Colon (tissue), 2 donors: ENCODE measurements around the gene METTL13.

ENCODE experiments used
- FAIRE-seq: peaks from 2 replicates; lab custom pipeline; 2012; peaks lifted over from hg19 to GRCh38; lab: Jason Lieb, UNC
- donor health status: control.
- donor health status: control.

Gene METTL13

DNA sequence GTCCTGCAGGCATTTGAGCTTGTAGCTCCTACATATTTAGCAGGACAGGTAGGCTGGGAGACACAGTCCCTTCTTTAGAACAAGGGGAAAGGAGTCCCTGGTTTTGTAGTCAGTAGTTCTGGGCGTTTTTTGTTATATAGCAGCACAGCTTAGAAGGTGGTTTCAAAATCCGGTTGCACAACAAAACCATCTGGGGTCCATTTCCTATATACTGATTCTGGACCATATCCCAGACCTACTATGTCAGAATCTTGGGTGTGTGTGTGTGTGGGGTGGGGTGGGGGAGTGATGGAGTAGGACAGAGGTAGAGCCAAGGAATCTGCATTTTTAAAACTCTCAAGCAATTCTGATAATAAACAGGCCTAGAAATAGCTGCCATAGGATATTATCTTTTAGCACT is 21.6 kb downstream of the METTL13 start:
- FAIRE-seq = no peak

DNA sequence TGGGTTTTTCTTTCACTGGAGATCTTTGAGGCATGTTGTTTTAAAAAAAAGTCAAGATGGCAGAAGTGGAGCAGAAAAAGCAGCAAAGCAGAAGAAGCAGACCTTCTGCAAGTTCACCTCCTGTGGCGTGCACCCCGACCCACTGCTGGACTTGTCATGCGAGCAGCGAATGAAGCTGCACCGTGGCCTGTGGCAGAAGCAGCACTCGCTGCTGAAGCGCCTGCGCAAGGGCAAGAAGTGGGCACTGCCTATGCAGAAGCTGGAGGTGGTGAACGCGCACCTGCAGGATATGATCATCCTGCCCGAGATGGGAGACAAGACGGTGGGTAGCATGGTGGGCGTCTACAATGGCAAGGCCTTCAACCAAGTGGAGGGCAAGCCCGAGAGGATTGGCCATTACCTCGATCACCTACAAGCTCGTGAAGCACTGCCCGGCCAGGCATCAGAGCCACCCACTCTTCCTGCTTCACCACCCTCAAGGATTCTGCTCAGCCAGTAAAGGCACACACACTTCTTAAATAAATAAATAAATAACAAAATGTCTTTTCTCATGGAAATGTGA is 22.1 kb downstream of the METTL13 start:
- no peak for FAIRE-seq

DNA sequence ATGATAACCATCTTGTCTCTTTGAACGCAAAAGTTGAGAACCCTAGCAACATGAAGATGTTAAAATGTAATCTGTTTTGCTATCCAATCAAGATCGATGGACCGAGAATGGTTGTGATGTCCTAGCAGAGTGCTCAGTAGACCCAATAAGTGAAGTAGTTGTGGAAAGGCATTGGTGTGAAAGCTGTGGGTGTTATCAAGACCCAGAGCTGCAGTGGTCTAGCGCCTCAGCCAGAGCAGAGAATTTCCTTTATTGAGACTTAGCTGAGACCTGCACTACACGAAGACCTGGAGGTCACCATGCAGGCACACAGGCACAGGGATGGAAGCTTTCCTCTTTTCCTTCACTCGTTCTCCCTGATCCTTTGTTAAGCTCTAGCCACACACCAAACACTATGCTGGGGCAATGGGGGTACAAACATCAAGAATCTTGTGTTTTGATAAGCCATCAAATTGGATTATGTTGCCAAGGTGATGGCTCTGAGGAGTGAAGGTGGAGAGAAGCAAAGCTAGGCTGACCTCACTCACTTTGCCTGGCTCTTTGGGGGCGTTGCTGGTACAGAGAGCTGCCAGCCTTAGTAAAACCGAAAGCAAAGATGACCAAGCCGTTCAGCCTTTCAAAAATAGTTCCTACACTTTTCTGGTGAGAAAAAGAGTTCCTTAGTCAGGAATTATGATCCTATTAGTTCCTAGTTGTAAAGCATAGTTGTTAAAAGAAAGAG is 24.1 kb downstream of the METTL13 start:
- FAIRE-seq = no peak

DNA sequence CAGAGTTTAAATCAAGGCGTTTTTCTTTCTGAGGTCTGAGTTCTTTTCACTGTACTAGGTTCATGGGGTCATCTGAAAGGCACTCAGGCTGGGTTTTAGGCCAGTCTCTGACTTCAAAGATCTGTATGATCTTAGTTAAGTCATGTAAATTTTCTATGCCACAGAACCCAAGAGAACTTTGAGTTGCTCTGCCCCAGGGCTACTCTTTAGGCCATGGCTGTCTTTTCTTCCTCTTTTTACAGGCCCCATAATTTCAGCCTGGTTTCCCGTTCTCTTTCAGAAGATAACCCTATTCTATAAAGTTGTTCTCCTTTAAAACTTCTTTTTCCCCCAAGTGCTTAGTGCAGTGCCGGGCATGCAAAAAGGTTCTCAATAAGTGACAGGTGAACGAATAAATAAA is 26.1 kb downstream of the METTL13 start:
- no peak for FAIRE-seq

DNA sequence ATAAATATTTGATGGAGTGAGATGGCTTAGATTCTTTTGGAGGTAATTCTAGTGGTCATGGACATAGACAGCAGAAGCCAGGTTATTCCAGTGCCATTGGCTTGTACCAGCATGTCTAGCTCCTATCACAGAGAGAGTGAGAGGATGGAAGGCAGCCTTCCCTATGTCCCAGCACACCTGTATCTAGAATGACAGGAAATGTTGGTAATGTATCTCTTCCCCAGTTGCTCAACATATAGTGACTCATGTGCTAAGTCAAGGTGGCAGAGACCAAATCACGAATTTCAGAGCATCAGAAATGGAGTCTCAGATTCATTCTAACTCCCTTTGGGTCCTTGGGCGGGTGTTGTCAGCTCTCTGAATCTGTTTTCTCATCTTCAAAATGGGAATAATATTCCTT is 28.4 kb downstream of the METTL13 start:
- FAIRE-seq = no peak

DNA sequence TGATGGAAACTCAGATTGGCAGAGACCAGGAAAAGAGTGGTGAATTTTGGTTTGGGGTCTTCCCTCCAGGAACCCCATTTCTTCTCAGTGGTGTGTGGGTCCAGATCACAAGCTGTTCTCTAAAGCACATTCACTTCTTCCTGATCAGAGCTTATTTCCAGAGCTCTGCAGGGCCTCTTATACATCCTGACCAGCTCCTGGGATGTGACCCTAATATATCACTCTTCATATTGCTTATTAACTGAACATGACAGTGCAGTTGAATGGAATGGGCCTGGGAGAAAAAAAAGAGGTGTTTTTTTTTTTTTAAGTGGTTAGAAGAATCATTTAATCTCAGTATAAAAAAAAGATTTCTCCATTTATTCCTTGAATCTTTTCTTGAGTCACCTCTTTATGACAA is 30.2 kb downstream of the METTL13 start:
- FAIRE-seq = no peak

DNA sequence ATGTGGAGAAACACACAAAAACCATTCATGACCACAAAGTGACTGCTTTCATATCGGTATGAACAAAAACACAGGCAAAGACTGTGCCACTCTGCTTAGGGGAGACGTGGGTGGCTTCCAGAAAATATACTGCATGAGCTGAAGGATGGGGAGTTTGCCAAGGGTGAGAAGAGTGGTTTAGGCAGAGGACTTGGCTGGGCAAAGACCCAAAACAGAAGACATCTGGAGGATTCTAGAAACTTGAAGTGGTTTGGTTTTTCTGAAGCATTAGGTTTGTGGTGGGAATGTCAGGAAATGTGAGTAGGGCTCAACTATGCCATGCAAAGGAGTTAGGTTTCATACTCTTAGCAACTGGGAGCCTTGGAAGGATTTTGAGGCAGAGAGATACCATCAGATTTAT is 33.2 kb downstream of the METTL13 start:
- no peak for FAIRE-seq

DNA sequence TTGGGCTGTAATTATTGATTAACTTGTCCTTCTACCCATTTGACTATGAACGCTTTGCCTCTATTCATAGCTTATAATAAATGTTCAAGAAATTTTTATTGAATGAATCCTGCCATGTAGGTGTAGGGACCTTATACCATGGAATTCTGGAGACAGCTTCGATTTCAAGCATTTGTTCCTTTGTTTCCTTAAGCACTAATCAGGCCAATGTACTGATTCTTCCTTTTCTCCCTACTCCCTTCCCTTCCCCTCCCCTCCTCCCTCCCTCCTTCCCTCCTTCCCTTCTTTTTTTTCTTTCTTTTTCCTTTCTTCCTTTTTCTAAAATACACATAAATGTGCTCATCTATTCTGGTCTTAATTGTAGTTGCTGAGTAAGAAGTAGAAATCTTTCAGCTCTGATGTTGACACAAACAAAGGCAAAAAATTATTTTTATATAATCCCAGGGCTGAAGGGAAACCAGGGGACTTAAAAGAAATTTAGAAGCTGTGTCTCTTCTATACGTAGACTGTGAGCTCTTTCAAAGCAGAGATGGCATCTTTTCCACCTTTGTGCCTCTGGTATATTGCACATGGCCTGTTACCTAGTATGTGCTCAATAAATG is 34.9 kb downstream of the METTL13 start:
- no peak for FAIRE-seq

DNA sequence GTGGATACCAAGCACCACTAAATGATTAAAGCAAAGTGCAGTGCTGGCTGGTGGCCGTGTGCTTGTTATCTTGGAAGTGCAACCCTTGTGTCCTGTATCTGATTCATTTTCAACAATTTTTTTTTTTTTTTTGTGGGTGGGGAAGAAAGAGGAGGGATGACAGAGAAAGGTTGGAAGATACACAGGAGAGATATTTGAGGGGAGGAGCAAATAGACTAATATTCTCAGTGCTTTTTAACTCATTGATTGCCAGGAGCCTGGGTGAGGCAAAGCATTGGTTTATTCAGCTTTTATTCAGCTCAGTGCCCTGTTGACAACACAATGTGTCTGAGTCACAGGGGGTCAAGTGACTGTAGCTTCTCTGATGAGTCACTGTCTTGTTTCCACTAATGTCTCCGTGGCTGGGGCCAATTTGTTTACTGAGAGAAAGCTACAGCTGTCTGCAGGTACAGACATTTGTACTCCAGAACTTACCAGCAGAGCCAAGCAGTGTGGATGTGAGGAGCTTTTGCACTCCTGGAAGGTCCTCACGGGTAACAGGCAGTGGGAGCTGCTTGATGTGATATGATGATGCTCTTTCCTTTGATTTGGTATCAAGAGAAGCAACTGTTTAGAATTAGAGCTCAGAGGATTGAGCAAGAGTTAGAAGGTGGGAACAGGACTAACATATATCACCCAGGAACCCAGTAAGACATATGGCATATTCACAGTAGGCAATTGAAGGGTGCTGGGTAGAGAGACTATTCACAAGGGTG is 36.2 kb downstream of the METTL13 start:
- FAIRE-seq = no peak

DNA sequence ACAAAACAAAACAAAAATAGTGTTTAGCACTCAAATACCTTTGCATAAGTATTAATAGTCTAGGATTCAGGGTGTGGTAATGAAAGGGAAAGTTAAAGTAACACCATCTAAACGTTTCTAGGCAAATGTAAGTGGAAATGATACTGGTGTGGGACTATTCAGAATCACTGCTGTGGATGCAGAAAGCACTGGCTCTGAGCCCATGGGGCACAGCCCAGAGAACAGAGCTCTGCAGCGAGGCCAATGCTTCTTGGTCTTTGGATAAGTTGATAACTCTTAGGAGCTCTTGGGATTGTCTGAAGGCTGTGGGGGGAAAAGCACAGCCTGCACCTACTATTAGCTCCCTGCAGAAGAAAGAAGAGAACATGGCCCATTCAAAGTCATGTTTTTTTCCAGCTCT is 38.5 kb downstream of the METTL13 start:
- FAIRE-seq = no peak

DNA sequence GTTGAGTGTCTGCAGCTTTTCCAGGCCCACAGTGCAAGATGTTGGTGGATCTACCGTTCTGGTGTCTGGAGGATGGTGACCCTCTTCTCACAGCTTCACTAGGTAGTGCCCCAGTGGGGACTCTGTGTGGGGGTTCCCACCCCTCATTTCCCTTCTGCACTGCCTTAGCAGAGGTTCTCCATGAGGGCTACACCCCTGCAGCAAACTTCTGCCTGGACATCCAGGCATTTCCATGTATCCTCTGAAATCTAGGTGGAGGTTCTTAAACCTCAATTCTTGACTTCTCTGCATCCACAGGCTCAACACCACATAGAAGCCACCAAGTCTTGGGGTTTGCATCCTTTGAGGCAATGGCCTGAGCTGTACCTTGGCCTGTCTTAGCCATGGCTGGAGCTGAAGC is 45.5 kb downstream of the METTL13 start:
- FAIRE-seq = no peak

DNA sequence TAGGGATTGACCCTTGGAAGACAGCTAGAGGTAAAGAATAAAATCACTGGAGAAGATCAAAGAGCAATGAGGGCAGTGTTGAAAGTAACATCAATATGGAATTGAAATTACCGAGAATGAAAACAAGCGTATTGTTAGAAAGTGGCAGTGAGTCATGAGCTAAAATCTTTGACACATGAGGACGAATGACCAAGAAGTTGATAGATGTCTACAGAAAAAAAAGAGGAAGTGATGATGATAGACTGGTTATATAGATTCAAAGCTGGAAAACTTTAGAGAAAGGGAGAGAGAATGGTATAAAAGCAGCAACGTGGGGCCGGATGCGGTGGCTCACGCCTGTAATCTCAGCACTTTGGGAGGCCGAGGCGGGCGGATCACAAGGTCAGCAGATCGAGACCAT is 47.3 kb downstream of the METTL13 start:
- no peak for FAIRE-seq

DNA sequence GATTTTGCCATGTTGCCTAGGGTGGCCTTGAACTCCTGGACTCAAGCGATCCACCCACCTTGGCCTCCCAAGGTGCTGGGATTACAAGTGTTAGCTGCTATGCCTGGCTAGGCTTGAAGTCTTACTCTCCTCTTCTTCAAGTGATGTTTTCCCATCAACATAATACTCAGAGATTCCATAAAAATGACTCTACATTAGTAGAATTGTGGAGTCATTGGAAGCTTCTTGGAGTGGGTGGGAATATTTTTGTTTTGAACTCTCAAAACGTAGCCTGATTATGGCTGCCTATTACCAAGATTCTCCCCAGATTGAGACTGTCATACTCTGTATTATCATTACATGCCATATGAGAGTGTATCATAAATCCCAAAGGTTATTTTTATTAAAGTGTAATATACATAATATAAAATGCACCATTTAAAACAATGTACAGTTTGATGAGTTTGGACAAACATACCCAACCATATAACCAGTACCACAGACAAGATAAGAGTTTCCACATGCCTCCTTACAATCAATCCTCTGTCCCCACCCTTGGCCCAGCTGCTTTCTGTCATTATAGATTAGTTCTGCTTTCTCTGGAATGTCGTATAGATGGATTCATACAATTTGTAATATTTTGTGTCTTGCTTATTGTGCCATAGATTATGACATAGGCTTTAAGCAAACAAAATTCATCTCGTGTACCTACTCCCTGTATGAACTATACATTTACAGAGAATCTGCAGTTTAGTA is 51.8 kb downstream of the METTL13 start:
- no peak for FAIRE-seq

DNA sequence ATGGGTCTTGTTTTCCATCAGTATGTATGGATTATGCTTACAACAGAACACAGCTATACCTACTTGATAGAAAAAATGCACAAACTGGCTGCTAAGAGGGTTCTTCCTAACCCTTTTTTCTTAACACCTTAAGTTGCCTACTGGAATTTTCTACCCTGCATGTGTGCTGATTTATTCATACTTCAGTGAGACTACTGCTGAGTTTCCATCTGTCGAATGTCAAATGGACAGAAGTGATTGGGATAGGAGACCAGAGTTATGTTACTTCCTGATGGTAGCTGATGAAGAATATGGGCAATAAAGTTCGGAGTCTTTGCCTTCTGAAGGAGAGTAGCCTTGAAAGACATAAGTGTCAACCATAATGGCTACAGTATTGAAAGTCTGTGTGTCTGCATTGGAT is 53.4 kb downstream of the METTL13 start:
- FAIRE-seq = no peak

DNA sequence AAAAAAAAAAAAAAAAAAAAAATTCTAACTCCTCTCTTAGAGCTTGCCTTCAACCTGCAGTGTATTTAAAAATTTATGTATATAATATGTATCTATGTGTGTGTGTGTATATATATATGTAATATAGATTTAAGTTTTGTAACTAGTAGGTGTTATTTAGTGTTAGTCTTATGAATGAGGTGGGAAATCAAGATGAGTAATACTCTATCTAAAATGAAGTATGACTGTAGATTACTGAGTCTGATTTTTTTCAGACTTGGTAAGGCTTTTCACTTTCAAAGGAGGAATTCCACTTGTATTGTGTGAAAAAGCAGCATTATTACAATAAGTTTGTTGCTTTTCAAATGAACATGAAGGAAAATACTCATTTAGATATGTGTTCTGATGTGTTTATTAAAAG is 54.4 kb downstream of the METTL13 start:
- no peak for FAIRE-seq

DNA sequence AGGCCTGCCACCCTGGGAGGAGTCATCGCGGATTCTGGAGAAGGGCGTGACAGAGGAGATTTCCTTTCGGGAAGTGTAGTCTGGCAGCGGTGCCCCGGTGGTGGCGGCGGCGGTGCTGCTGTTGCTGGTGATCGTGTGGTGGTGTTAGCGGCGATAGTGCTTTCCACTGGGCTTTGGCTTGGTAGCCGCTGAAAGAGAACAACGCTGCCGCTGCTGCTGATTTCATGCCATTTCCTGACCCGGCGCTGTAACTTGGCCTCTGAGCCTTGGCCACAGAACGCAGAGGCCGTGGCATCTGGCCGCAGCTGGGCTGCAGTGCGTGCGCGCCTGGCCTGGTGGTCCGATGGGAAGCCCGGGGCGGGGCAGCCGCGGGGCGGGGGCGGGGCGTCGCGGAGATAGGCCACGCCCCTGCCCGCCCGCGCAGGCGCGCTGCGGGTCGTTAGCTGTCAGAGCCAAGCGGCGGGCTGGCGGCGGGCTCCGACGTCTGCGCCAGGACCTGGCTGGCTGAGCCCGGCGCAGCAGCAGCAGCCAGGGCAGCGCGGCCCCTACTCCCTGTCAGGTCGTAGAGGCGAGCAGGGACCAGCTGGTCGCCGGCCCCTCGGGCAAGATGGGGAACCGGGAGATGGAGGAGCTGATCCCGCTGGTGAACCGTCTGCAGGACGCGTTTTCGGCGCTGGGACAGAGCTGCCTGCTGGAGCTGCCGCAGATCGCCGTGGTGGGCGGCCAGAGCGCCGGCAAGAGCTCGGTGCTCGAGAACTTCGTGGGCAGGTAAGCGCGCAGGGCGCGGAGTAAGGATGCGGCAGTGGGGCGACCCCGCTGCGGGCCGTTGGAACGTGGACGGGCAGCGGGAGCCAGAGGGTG is 59.8 kb downstream of the METTL13 start, which contains the start of gene DNM3:
Gene DNM3 (plus strand): TSS at position 449 of the 861 bp plus-strand sequence. CDS start 159 bp downstream, at position 608.
- FAIRE-seq = no peak

DNA sequence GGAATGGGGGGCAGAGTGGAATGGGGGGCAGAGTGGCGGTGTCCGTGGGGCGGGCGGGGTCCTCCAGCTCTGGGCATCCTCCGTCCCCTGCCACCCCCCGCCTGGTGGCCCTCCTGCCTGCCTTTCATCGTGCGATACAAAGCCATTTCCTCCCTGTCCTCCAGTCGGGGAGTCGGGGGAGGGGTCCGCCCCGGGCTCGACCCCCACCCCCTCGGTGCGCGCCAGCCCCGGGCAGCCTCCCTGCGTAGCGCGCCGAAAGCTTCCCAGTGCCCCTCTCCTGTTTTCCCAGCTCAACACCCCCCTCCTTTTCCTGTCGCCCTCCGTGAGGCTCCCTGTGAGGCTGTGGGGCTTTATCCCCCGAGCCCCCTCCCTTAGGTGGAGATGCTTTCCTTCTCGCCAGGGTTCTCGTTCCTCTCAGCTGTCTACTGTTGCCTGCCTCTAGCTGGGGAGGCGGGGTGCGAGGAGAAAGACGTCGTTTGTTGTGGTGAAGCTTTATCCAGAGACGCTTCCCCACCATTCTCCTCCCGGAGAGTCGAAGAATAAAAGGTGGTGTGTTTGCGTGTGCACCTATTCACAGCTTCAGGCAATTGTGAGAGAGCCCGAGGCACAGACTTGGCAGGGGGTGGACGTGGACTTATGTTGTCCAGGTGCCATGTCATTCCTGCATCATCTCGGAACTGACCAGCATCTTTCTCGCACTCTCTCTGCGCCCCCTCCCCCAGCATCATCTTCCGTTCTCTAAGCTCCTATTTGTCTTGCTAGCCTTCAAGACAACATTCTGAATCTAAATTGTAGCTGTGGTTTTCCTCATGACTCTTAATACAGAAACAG is 60.7 kb downstream of the METTL13 start:
- FAIRE-seq = no peak

DNA sequence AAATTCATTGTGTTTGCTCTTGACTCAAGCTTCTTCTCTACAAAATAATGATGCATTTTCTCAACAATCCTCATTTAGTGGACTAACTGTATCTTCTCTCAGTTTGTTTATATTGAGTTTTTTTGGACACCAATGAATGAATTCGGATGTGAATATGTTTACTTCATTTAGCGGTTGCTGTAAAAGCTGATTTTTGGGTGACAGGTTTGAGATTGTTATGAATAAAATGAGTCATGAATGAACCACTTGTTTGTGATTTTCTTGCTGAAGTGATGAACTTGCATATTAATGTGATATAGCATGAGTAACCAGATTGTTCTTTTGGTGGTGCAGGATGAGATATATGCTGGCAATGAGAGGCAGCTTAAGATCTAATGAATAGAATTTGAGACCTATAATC is 62.9 kb downstream of the METTL13 start:
- no peak for FAIRE-seq

DNA sequence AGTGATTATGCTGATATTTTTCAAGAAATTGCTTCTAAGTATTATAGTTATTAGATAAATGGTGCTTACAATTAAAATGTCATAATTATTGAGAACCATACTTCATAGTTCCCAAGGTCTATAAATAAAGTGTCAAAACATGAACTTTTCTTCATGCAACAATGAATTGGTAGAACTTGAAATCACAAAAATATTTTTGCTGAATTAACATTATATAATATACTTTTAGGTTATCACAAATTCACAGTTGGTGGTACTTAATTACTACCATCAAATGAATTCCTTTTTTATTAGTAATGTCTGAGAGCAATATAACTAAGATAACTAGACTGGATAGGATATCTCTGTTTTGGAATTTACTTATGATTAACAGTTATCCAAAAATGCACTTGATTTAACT is 64.5 kb downstream of the METTL13 start:
- no peak for FAIRE-seq
